ENCODE measurements around the gene MCRIP1. TPM values are rescaled to one million over a fixed set of nuclear protein-coding genes. Genes with fewer than 3 reads are reported as not detected.

MCRIP1 gene
- total and polyA plus RNA-seq, 2 donors (not counting 1 experiment from before 2014, with no cell fraction given), result 69.7 to 84.0 TPM

GRCh38 chr17:81806461-81807209 lies 26.5 kb downstream of the MCRIP1 start:
- TF ChIP-seq EZH2 (IDR thresholded peaks at IDR 0.05; ENCODE audit: borderline replicate concordance, insufficient read depth, low read depth, low read length, poor library complexity, severe bottlenecking), result no peak
- no peak for TF ChIP-seq CTCF (IDR thresholded peaks at IDR 0.05)
- no peak overlapping the region for H3K4me2 ChIP-seq (replicated peaks; ENCODE audit: low read depth, low read length, poor library complexity, severe bottlenecking)
- H3K27ac ChIP-seq (ENCODE audit: low read length in 2 of 2), result no peak overlapping the region
- Mint-ChIP-seq H3K4me1 (peaks cover 5% of the 10 kb centered on the region), H3K27ac (no peak overlapping the region), H3K27me3 (peaks cover 27% of the 10 kb centered on the region), H3K9me3 (ENCODE audit: insufficient read depth) (no peaks in the 10 kb centered on the region), H3K4me3 (no peak overlapping the region)
- 34% methylated on average over 16 of the region's 23 CpGs for WGBS (ENCODE audit: insufficient coverage)
- ChIA-PET CTCF (no interaction called here), POLR2A (no interaction called here)
- no peaks in the 10 kb centered on the region for H3K79me2 ChIP-seq (ENCODE audit: control insufficient read depth, insufficient read depth, low read length)
- H3K4me1 ChIP-seq (ENCODE audit: control insufficient read depth in 2 of 2, insufficient read depth in 2 of 2, low read length in 2 of 2), result peaks cover 0 to 4% of the 10 kb centered on the region in 2 donors
- DNase-seq, result no peak
- no peak overlapping the region for H3K4me3 ChIP-seq (ENCODE audit: control extremely low read depth in 1 of 5, extremely low read depth in 1 of 5, insufficient read depth in 1 of 5, low read depth in 2 of 5, low read length in 4 of 5)
- intact Hi-C loops (cut with micrococcal nuclease), result no loop called here
- H3K36me3 ChIP-seq (replicated peaks in 1 of 2; ENCODE audit: control extremely low read depth in 1 of 2, control insufficient read depth in 1 of 2, extremely low read depth in 1 of 2, insufficient read depth in 2 of 2, low read length in 1 of 2), result no peaks in the 10 kb centered on the region
- no peaks in the 10 kb centered on the region for H4K20me1 ChIP-seq (ENCODE audit: control insufficient read depth, insufficient read depth, low read length, poor library complexity, severe bottlenecking)
- ATAC-seq (ENCODE audit: low read depth), result no peak
- H2AFZ ChIP-seq (ENCODE audit: insufficient read depth, low read depth, low read length, poor library complexity, severe bottlenecking), result no peak overlapping the region
- H3K9ac ChIP-seq (ENCODE audit: low read length), result no peak overlapping the region
- peaks cover 0 to 12% (median 0%) of the 10 kb centered on the region in 3 donors for H3K9me3 ChIP-seq (ENCODE audit: control extremely low read depth in 1 of 3, control insufficient read depth in 2 of 3, insufficient read depth in 1 of 3, low read length in 2 of 3)
- peaks cover 0 to 50% (median 11%) of the 10 kb centered on the region in 4 experiments for H3K27me3 ChIP-seq (replicated peaks in 1 of 4; ENCODE audit: control extremely low read depth in 1 of 4, control insufficient read depth in 3 of 4, insufficient read depth in 4 of 4, low read length in 3 of 4)

GRCh38 chr17:81805707-81806460 lies 27.2 kb downstream of the MCRIP1 start:
- TF ChIP-seq CTCF (IDR thresholded peaks at IDR 0.05) (no peak), EZH2 (IDR thresholded peaks at IDR 0.05; ENCODE audit: borderline replicate concordance, insufficient read depth, low read depth, low read length, poor library complexity, severe bottlenecking) (no peak)
- H3K4me1 Mint-ChIP-seq, result peaks cover 5% of the 10 kb centered on the region
- POLR2A ChIA-PET, result no interaction called here

More at GRCh38 chr17:81805707-81806460, 27.2 kb downstream of the MCRIP1 start:
- Histone ChIP-seq H2AFZ (ENCODE audit: insufficient read depth, low read depth, low read length, poor library complexity, severe bottlenecking) (no peak overlapping the region), H3K27ac (ENCODE audit: low read length in 2 of 2) (no peak overlapping the region), H4K20me1 (ENCODE audit: control insufficient read depth, insufficient read depth, low read length, poor library complexity, severe bottlenecking) (no peaks in the 10 kb centered on the region), H3K4me3 (ENCODE audit: control extremely low read depth in 1 of 5, extremely low read depth in 1 of 5, insufficient read depth in 1 of 5, low read depth in 2 of 5, low read length in 4 of 5) (no peak overlapping the region), H3K4me1 (ENCODE audit: control insufficient read depth in 2 of 2, insufficient read depth in 2 of 2, low read length in 2 of 2) (peaks cover 0 to 4% of the 10 kb centered on the region in 2 donors), H3K27me3 (replicated peaks in 1 of 4; ENCODE audit: control extremely low read depth in 1 of 4, control insufficient read depth in 3 of 4, insufficient read depth in 4 of 4, low read length in 3 of 4) (peaks cover 0 to 56% (median 13%) of the 10 kb centered on the region in 4 experiments), H3K4me2 (replicated peaks; ENCODE audit: low read depth, low read length, poor library complexity, severe bottlenecking) (no peak overlapping the region), H3K79me2 (ENCODE audit: control insufficient read depth, insufficient read depth, low read length) (no peaks in the 10 kb centered on the region), H3K36me3 (replicated peaks in 1 of 2; ENCODE audit: control extremely low read depth in 1 of 2, control insufficient read depth in 1 of 2, extremely low read depth in 1 of 2, insufficient read depth in 2 of 2, low read length in 1 of 2) (no peaks in the 10 kb centered on the region), H3K9ac (ENCODE audit: low read length) (no peak overlapping the region), H3K9me3 (ENCODE audit: control extremely low read depth in 1 of 3, control insufficient read depth in 2 of 3, insufficient read depth in 1 of 3, low read length in 2 of 3) (peaks cover 0 to 17% (median 0%) of the 10 kb centered on the region in 3 donors)
- intact Hi-C loops (cut with micrococcal nuclease), result no loop called here
- WGBS (ENCODE audit: insufficient coverage), result 66% methylated on average over 8 of the region's 18 CpGs
- CTCF ChIA-PET, result no interaction called here
- Mint-ChIP-seq H3K9me3 (ENCODE audit: insufficient read depth) (no peaks in the 10 kb centered on the region), H3K27me3 (peaks cover 31% of the 10 kb centered on the region), H3K27ac (no peak overlapping the region), H3K4me3 (no peak overlapping the region)
- ATAC-seq (ENCODE audit: low read depth), result no peak
- no peak for DNase-seq

All from B cell (primary cell).